Erythroblast (primary cell): ENCODE data around the gene CACNA2D4.

Experiments used
- GATA1 ChIP-seq: IDR thresholded peaks from 2 replicates; pipeline ENCODE4 v1.6.1; 2011; ENCODE audit warnings: low read depth, mild to moderate bottlenecking, control low read depth, low read length, moderate library complexity
- POLR2A ChIP-seq: IDR thresholded peaks from 2 replicates; pipeline ENCODE4 v1.6.1; 2011; ENCODE audit warnings: mild to moderate bottlenecking, low read length

GRCh38 chr12:1939801-1940607 is 21.6 kb upstream of the CACNA2D4 start:
- TF ChIP-seq POLR2A: no peak
- no peak for TF ChIP-seq GATA1
